PC-3 (cell line): Measurements from ENCODE around the gene SLC35A4.

Source experiments
- CTCF ChIP-seq: fragments of 300-600 bp; sonication (generic); conservative IDR thresholded peaks from 2 replicates; pipeline ENCODE4 v1.5.1; 2017; ENCODE audit warnings: antibody characterized with exemption, low read depth, mild to moderate bottlenecking, low read length
- EZH2 ChIP-seq: fragments of 300-600 bp; sonication (generic); IDR thresholded peaks from one replicate; pipeline ENCODE4 v1.6.1; 2017; ENCODE audit warnings: antibody characterized with exemption, mild to moderate bottlenecking, low read length; ENCODE audit not compliant: unreplicated experiment
- EZH2phosphoT487 ChIP-seq: fragments of 300-600 bp; sonication (generic); IDR thresholded peaks from 2 replicates; pipeline ENCODE4 v1.6.1; 2018; ENCODE audit warnings: mild to moderate bottlenecking, antibody characterized with exemption, low read length, borderline replicate concordance

GRCh38 chr5:140542972-140543371 lies 21.7 kb upstream of the SLC35A4 start:
- TF ChIP-seq CTCF (no peak), EZH2 (no peak), EZH2phosphoT487 (no peak)
